ENCODE results near the gene UBXN1.
A peak's percentile ranks its signal among the peaks of the same experiment; 100 is the strongest.

Gene UBXN1

DNA sequence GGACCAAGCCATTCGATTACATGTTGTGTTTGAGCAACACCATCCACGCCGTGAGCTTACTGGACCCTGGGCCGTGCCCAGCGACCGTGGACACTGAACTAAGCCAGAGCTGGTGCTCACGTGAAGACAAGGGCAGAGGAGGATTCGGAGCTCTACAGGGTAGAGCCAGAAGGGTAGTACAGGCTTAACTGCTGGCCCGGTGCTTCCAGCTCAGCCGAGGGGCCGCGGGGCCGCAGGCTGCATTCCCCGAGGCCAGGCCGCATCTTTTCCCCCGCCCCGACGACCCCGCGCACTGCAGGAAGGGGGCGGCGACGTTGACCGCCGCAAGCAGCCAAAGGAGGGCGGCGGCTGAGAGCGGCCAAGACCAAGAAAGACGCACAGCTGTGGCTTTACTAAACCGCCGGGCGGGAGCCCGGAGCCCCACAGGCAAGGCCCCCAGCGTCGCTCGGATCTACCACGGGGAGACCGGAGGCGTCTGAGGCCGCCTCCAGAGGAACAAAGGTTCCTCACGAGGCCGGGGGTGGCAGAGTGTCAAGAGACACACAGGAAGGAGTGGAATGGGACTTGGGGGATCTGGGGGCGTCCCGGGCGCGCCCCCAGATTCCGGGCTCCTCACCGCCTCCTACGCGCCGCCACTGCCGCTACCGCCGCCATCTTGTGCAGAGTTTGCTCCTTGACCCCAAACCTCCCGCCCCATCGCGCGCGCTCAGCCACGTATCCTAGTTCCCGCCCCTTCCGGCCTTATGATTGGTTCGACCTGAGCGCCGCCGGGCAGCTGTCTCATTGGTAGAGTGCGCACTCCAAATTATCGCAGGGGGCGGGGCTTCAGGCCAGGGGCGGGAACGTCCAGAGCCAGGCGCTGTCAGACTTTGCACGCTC is 32.7 kb downstream of the UBXN1 start, which contains the start of gene GANAB:
Gene GANAB, minus strand, starts transcription at position 668 of the 879 bp plus-strand sequence. Its CDS starts 14 bp downstream, at position 654.
- peaks cover 12% of the 10 kb centered on the region for H3K4me1 ChIP-seq (ENCODE audit: control insufficient read depth, insufficient read depth, low read length)
- H3K9ac ChIP-seq (ENCODE audit: low read length): peak within 1 kb of the TSS; percentile 90
- H3K36me3 ChIP-seq (ENCODE audit: control insufficient read depth, insufficient read depth, low read length): peaks cover 21% of the 10 kb centered on the region
- H3K27ac ChIP-seq (ENCODE audit: low read depth, low read length): peak within 1 kb of the TSS; percentile 87
- peak within 1 kb of the TSS; percentile 94 for H3K4me3 ChIP-seq (ENCODE audit: low read length)
- no peaks in the 10 kb centered on the region for H3K27me3 ChIP-seq (ENCODE audit: control insufficient read depth, insufficient read depth, low read length)

DNA sequence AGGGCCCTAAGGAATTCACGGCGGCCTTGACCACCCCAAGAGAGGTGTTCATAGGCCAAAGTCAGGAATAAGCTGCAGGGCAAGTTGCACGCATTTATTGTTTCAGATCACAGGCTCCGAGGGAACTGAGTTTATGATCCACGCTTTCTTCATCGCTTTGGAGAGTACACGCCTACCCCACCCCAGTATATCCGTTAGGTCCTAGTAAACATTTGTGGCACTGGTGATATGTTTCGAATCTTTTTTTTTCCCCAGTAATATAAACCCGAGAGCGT is 33.3 kb downstream of the UBXN1 start:
- H3K27ac ChIP-seq (ENCODE audit: low read depth, low read length): peak overlapping the region; percentile 87
- peak overlapping the region; percentile 90 for H3K9ac ChIP-seq (ENCODE audit: low read length)
- peaks cover 12% of the 10 kb centered on the region for H3K4me1 ChIP-seq (ENCODE audit: control insufficient read depth, insufficient read depth, low read length)
- peaks cover 21% of the 10 kb centered on the region for H3K36me3 ChIP-seq (ENCODE audit: control insufficient read depth, insufficient read depth, low read length)
- H3K4me3 ChIP-seq (ENCODE audit: low read length): peak overlapping the region; percentile 94
- no peaks in the 10 kb centered on the region for H3K27me3 ChIP-seq (ENCODE audit: control insufficient read depth, insufficient read depth, low read length)

DNA sequence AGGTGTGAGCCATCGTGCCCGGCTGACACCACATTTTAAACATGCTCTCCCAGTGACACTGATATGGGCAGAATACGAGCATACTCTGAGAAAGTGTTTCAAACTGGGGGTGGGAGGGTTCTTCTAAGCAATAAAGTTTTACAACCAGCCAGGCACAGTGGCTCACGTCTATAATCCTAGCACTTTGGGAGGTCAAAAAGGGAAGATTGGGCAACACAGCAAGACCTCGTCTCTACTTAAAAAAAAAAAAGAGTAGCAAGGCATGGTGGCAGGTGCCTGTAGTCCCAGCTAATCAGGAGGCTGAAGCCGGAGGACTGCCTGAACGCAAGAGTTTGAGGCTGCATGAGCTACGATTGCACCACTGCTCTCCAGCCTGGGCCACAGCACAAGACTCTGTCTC is 34.7 kb downstream of the UBXN1 start:
- Histone ChIP-seq H3K4me3 (ENCODE audit: low read length) (no peak overlapping the region), H3K9ac (ENCODE audit: low read length) (no peak overlapping the region), H3K27ac (ENCODE audit: low read depth, low read length) (no peak overlapping the region), H3K4me1 (ENCODE audit: control insufficient read depth, insufficient read depth, low read length) (peaks cover 12% of the 10 kb centered on the region), H3K36me3 (ENCODE audit: control insufficient read depth, insufficient read depth, low read length) (peaks cover 19% of the 10 kb centered on the region), H3K27me3 (ENCODE audit: control insufficient read depth, insufficient read depth, low read length) (no peaks in the 10 kb centered on the region)

DNA sequence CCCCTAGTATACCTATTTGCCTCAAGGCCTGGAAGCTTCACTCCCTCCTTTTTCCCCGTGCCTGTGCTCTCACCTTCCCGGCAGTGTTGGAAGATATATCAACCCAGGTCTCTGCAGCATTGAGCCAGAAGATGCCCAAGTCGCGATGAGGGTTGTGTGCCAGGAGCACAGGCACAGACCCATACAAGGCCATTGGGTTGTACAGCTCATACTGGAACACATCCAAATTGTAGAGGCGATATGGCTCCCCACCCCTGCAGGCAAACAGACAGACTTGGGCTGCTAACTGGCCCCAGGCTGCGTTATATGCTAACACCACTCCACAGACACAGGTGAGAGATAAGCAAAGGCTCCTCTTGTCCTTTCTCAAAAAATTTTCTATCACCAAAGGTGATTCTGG is 46.4 kb downstream of the UBXN1 start:
- H3K27me3 ChIP-seq (ENCODE audit: control insufficient read depth, insufficient read depth, low read length): no peaks in the 10 kb centered on the region
- no peak overlapping the region for H3K4me3 ChIP-seq (ENCODE audit: low read length)
- H3K4me1 ChIP-seq (ENCODE audit: control insufficient read depth, insufficient read depth, low read length): no peaks in the 10 kb centered on the region
- peak overlapping the region; percentile 45 for H3K27ac ChIP-seq (ENCODE audit: low read depth, low read length)
- H3K36me3 ChIP-seq (ENCODE audit: control insufficient read depth, insufficient read depth, low read length): peaks cover 66% of the 10 kb centered on the region
- no peak overlapping the region for H3K9ac ChIP-seq (ENCODE audit: low read length)

DNA sequence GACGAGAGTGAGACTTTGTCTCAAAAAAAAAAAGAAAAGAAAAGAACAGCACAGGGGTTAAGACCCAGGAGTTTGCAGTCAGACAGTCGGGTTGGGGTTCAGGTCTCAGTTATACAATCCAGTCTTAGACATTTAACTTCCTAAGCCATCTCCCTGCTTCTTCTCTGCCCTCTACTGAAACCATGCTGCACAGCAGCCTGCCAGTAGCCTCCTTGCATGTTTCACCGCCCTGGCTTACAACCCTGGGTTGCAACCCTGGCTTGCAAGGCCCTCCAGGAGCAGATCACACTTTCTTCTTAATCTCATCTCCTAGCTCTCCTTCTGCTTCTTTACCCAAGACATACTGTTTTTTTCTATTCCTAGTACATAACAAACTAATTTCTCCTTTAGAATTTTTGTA is 51.2 kb downstream of the UBXN1 start:
- Histone ChIP-seq H3K27ac (ENCODE audit: low read depth, low read length) (no peak overlapping the region), H3K27me3 (ENCODE audit: control insufficient read depth, insufficient read depth, low read length) (no peaks in the 10 kb centered on the region), H3K36me3 (ENCODE audit: control insufficient read depth, insufficient read depth, low read length) (peaks cover 61% of the 10 kb centered on the region), H3K9ac (ENCODE audit: low read length) (no peak overlapping the region), H3K4me1 (ENCODE audit: control insufficient read depth, insufficient read depth, low read length) (no peaks in the 10 kb centered on the region), H3K4me3 (ENCODE audit: low read length) (no peak overlapping the region)

All from rectal smooth muscle tissue (tissue), 1 donor.